Right cardiac atrium (tissue), 5 donors: ENCODE measurements around the gene CARS1. TPM values are rescaled to one million over a fixed set of nuclear protein-coding genes. Genes with fewer than 3 reads are reported as not detected.

Source experiments
- ATAC-seq, 2 donors: fragments of 200-7000 bp; cut with Tn5 transposase; one replicate each; pipeline versions ENCODE4 v1.8.0 to v1.9.1; 2020; ENCODE audit warnings: moderate library complexity in 2 of 2, mild to moderate bottlenecking in 1 of 2
- DNase-seq, 3 donors: peaks; one replicate each; pipeline ENCODE4 v3.0.0-alpha.2; 2020
- H3K27ac ChIP-seq: one replicate; pipeline ENCODE4 v1.5.1; 2013; ENCODE audit warnings: mild to moderate bottlenecking, low read length, control low read depth, moderate library complexity
- H3K27me3 ChIP-seq: one replicate; pipeline ENCODE4 v1.6.1; 2013; ENCODE audit not compliant: control insufficient read depth, insufficient read depth
- H3K4me1 ChIP-seq: one replicate; pipeline ENCODE4 v1.6.1; 2013; ENCODE audit warnings: low read length; ENCODE audit not compliant: control insufficient read depth, insufficient read depth
- H3K4me3 ChIP-seq: one replicate; pipeline ENCODE4 v1.5.1; 2013; ENCODE audit warnings: low read length, control low read depth
- H3K9me3 ChIP-seq: one replicate; pipeline ENCODE4 v1.6.1; 2013; ENCODE audit warnings: low read length; ENCODE audit not compliant: control insufficient read depth
- WGBS: extraction: QIAGEN DNeasy Blood & Tissue Kit; methylation state at CpG from one replicate; pipeline ENCODE4 v1.1.7; 2013; 5-methylcytosine and 5-hydroxymethylcytosine counted together
- intact Hi-C, 4 donors: fragments of 100-400 bp; cut with DNase I; formaldehyde crosslinking; loops; one replicate each; pipeline versions ENCODE4 v1.11.0 to v1.14.0; 2022 to 2023
- polyA plus RNA-seq: library from polyadenylated mRNA; stranded (reverse); fragments of 200-250 nt; gene quantifications from one replicate; pipeline ENCODE4 v1.2.3, GENCODE V29; 2013
- total RNA-seq, 4 donors: library from RNA; stranded (reverse); fragmentation: NEBNext Ultra II Directional; extraction: Animal tissue kit (Norgen Biotek cat#: 25700); gene quantifications; one replicate each; pipeline ENCODE4 v1.2.1, GENCODE V29; 2021
- donor health status: healthy with polysubstance abuse.
- donor health status: DM: no; HTN: yes; CAD: no.
- donor health status: DM: no; HTN: no; CAD: no.
- donor health status: DM: no; HTN: yes; CAD: no; lungs with severe emphysema.
- donor health status: DM: yes; HTN: yes; CAD: no.

CARS1 gene
- total and polyA plus RNA-seq, 5 donors: 10.8 to 18.8 (median 16.2) TPM

DNA sequence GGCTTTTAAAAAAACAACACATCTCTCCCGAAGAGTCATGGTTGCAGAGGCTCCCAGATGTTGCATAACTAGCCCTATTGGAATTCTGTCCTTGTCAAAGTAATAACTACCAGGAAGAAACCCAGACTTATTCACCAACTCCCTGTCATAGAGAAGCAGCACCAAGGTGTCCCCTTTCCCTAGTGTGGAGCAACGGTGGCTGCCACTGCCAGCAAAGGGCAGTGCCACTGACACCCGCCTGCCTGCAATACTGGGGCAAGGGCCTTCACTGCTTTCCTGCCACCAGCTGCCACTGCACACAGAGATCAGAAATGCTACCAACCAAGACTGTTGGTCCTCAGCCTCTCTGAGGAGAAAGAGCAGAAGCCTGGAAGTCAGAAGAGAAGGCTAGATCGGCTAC is 92.4 kb downstream of the CARS1 start:
- H3K27me3 ChIP-seq: no peaks in the 10 kb centered on the region
- no peak overlapping the region for H3K27ac ChIP-seq
- no peaks in the 10 kb centered on the region for H3K9me3 ChIP-seq
- intact Hi-C loops: no loop called here
- WGBS: 90% methylated on average over 4 of the region's 4 CpGs
- no peaks in the 10 kb centered on the region for H3K4me1 ChIP-seq
- no peak overlapping the region for H3K4me3 ChIP-seq
- ATAC-seq (no peak), DNase-seq (no peak)

DNA sequence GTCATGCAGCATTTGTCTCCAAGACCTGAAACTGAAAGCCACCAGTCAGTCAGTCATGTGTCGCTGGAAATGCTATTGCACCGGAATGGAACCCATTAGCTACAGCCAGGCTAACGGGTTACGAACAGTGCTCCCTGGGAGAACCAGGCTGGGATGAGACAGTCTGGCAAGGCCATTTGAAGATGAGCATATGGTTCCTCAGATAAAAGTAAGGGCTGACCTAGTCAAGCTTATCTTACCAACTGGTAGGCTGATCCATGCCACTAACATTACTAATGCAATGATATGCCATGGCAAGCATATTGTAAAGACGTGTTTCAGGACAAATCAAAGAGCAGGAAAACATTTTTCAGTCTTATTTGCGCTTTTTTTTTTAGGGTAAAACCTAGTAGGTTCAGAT is 93.5 kb downstream of the CARS1 start:
- Histone ChIP-seq H3K27me3 (no peaks in the 10 kb centered on the region), H3K27ac (no peak overlapping the region), H3K4me3 (no peak overlapping the region), H3K9me3 (no peaks in the 10 kb centered on the region), H3K4me1 (no peaks in the 10 kb centered on the region)
- WGBS: 96% methylated on average over 6 of the region's 6 CpGs
- DNase-seq (no peak), ATAC-seq (no peak)
- intact Hi-C loops: no loop called here

DNA sequence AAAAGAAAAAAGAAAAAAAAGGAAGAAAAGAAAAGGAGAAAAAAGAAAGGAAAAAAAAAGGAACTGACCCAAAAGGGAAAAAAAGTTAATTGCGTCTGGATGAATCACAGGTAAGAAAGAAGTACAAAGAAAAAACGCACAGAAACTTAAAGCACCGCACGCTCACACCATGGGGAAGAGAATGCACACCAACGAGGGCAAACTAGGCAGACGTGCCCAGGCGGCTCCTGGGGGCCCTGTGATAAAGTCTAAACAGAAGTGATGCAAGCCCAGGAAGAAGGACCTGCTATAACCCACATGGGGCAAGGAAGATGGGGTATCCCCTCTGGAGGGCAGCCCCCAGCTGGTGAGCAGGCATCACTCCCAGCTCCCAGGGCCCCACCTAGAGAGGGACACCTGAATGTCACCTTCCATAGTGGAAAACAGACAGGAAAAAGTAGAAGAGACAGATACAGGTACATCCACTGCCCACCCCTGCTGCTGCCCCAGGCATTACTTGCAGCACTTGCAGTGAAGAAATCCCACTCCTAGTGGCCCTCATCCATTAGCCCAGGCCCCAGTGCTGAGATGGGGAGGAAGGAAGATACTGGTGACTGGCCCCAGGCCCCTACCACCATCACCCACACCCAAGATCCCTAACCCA is 94.0 kb downstream of the CARS1 start:
- Histone ChIP-seq H3K27ac (no peak overlapping the region), H3K9me3 (no peaks in the 10 kb centered on the region), H3K4me3 (no peak overlapping the region), H3K27me3 (no peaks in the 10 kb centered on the region), H3K4me1 (no peaks in the 10 kb centered on the region)
- intact Hi-C loops: no loop called here
- no peak for DNase-seq
- WGBS: 86% methylated on average over 7 of the region's 7 CpGs
- ATAC-seq: no peak

DNA sequence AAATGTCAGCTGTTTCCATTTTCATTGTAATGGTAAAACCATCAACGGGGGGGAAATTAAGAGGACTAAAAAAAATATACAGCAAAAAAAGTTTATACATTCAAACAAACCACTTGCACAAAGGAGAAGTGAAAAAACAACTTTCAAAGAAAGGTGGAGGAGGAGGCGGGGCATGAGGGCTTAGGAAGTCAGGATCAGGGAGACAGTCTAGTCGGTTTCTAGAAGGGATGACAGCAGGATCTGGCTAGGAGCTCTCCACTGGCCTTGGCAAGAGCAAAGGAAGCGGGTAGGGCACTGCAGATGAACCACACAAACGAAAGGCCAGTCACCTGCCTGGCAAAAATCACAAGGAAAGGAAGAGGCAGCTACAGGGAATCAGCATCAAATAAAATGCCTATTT is 96.1 kb downstream of the CARS1 start:
- Histone ChIP-seq H3K27me3 (no peaks in the 10 kb centered on the region), H3K4me1 (no peaks in the 10 kb centered on the region), H3K27ac (no peak overlapping the region), H3K4me3 (no peak overlapping the region), H3K9me3 (no peaks in the 10 kb centered on the region)
- 76% methylated on average over 5 of the region's 5 CpGs for WGBS
- no peak for ATAC-seq
- intact Hi-C loops: no loop called here
- DNase-seq: no peak

DNA sequence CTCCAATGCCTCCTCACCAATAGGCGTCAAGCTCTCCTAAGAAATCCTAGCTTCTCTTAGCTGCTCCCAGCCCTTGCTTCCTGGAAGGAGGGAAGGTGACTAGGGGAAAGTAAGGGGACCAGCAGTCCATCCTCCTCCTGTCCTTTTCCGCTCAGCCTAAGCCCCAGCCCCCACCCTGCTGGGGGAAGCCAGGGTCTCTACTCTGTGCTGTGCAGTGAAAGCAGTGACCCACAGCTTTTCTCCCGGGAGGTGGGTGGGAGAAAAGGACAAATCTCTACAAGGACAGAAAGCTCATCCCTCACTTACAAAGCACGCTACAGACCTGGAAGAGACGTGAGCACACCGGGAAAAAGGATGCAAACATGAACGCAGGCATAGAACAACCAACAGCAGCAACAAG is 97.1 kb downstream of the CARS1 start:
- DNase-seq (no peak), ATAC-seq (peak in 1 of 2 donors; percentile 38)
- Histone ChIP-seq H3K27me3 (no peaks in the 10 kb centered on the region), H3K4me3 (no peak overlapping the region), H3K4me1 (no peaks in the 10 kb centered on the region), H3K27ac (peak overlapping the region; percentile 58), H3K9me3 (no peaks in the 10 kb centered on the region)
- 78% methylated on average over 7 of the region's 7 CpGs for WGBS
- intact Hi-C loops: no loop called here

DNA sequence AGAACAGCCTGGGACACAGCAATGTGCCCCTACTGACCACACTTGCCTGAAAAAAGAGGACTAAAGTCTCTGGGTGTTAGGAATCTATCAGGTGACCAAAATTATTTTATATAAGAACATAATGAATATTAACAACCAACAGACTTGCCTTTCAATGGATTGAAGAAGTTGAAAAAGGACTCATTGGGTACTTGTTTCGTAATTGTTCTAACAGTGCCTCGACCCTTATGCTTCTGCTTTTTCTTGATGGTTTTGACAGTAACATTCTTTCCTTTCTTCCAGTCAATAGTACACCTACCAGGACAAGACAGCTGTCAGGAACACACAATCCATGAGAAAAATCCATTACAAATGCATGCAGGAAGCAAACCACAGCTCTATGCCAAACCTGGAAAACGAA is 99.0 kb downstream of the CARS1 start:
- H3K27me3 ChIP-seq: no peaks in the 10 kb centered on the region
- no peak overlapping the region for H3K27ac ChIP-seq
- ATAC-seq (no peak), DNase-seq (no peak)
- H3K9me3 ChIP-seq: no peaks in the 10 kb centered on the region
- no peaks in the 10 kb centered on the region for H3K4me1 ChIP-seq
- H3K4me3 ChIP-seq: no peak overlapping the region
- intact Hi-C loops: no loop called here
- 82% methylated on average over 3 of the region's 3 CpGs for WGBS

DNA sequence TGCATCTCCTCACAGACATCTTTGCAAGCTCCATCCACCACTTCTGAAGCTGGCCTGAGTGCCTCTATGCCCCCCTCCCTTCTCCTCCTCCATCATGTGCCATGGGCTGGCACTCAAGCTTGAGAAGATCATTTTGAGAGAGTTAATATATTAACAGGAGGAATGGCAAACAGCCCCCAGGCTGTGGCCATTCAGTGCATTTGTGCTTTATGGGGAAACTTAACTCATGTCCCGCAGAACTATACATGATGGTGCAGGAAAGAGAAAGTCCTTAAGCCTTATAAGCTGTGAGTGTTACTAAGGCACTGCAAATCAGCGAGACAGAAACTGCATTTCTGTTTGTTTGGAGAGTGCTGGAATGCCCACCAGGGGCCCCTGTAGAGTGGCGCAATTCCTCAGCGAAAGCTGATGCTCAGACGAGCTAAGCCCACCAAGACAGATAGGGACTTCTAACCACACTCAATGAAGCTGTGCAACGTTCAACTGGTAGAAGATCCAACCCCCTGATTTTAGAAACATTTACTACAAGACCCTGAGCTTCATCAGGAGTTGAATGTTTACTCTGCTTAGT is 101.2 kb downstream of the CARS1 start:
- H3K27ac ChIP-seq: no peak overlapping the region
- 76% methylated on average over 6 of the region's 6 CpGs for WGBS
- H3K9me3 ChIP-seq: no peaks in the 10 kb centered on the region
- ATAC-seq (no peak), DNase-seq (no peak)
- no peak overlapping the region for H3K4me3 ChIP-seq
- intact Hi-C loops: no loop called here
- H3K27me3 ChIP-seq: no peaks in the 10 kb centered on the region
- no peaks in the 10 kb centered on the region for H3K4me1 ChIP-seq

DNA sequence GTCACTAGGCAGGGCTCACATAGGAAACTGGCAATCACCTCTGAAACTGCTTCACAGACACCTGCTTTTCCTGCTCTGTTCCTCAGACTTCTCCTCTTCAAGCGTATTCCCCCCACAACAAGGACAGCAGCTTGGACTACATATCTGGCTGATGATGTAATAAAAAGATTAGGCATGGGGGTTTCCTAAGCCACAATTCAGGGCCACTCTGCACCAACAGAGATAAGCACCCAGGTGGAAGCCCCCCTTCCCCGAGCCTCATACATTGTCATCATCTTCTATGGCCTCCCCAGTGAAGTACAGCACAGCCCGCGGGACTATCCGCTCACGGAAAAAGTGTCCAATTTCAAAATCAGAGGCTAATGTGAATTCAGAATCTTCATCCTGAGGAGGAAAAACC is 103.0 kb downstream of the CARS1 start:
- H3K4me3 ChIP-seq: no peak overlapping the region
- H3K27me3 ChIP-seq: no peaks in the 10 kb centered on the region
- ATAC-seq: no peak
- H3K27ac ChIP-seq: no peak overlapping the region
- H3K9me3 ChIP-seq: no peaks in the 10 kb centered on the region
- H3K4me1 ChIP-seq: no peaks in the 10 kb centered on the region
- WGBS: 81% methylated on average over 6 of the region's 6 CpGs
- no peak for DNase-seq
- intact Hi-C loops: no loop called here

DNA sequence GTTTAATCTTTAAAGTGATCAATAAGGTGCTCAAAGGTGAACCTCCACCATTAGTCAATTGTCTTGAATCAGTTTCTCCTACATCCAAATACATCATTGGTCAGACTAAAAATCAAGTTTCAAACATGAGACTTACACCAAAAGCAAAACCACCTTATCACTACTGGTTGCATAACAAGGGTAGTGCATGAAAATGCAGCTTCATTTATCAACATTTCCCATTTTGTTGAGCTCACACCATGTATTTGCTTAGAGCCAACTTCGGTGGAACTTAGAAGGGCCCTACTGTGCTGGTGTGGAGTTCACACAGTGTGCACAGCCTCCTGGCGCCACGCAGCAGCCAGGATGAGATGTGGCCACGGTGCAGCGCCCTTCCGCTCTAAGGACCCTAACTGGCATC is 104.9 kb downstream of the CARS1 start:
- Histone ChIP-seq H3K9me3 (no peaks in the 10 kb centered on the region), H3K27me3 (no peaks in the 10 kb centered on the region), H3K4me3 (no peak overlapping the region), H3K4me1 (no peaks in the 10 kb centered on the region), H3K27ac (no peak overlapping the region)
- DNase-seq (no peak), ATAC-seq (no peak)
- 70% methylated on average over 6 of the region's 6 CpGs for WGBS
- intact Hi-C loops: no loop called here

DNA sequence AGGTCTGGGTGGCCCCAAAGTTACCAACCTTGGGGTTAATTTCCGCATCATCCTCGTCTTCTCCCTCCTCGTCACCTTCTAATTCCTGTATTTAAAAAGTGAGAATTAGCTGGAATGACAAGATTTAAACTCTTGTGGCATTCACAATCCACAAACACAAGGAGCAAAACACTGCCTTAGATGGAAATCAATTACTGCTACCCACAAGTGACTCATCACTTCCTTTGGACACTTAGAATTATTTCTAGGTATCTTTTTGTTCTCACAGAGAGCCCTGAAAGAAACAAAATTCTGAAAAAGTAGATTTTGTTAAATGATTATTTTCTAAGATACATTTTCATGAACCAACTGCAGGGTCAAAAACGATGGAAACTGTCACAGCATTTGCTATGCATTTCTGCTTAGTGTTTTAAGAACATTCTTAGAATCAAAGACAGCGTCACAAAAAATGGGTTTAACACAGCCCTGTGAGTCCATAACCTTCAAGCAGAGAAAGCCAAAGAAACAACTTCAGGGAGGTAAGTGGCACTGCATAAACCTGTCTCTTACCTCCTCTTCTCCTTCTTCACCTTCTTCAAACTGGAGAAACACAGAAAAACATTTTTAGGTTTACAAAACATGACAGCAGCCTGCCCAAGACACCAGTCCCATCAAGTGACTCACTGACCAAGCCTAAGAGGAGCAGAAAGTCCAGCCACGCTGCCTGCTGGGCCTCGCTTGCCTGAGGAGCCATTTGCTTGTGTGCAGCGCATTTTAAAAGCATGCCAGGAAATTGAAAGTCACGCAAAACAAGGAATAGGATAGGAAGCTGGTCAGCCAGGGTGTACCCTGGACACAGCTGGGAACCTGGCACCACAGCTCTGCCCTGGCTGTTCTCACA is 105.8 kb downstream of the CARS1 start:
- H3K27ac ChIP-seq: no peak overlapping the region
- no peak for DNase-seq
- intact Hi-C loops: no loop called here
- no peak for ATAC-seq
- no peaks in the 10 kb centered on the region for H3K9me3 ChIP-seq
- H3K4me3 ChIP-seq: no peak overlapping the region
- H3K27me3 ChIP-seq: no peaks in the 10 kb centered on the region
- H3K4me1 ChIP-seq: no peaks in the 10 kb centered on the region
- WGBS: 86% methylated on average over 9 of the region's 9 CpGs
